ENCODE measurements around the gene COX4I2. TPM values are rescaled to one million over a fixed set of nuclear protein-coding genes. Genes with fewer than 3 reads are reported as not detected.
"Not testable (repeated sequence)": the region's sequence is repeated elsewhere in the genome, so short reads cannot be mapped to it uniquely, and the experiment has no call there.

COX4I2 gene
- total RNA-seq, 1 donor from 2014 or later = 11.3 TPM

- intact Hi-C loops (cut with DNase I) = no loop called here
- no peak for DNase-seq (ENCODE audit: low spot score)
These were observed 3.7 kb downstream of the COX4I2 start for GRCh38 chr20:31641391-31641790.

GRCh38 chr20:31642837-31643236 lies 5.1 kb downstream of the COX4I2 start:
- no peak for DNase-seq (ENCODE audit: low spot score)
- intact Hi-C loops (cut with DNase I) = no loop called here

- intact Hi-C loops (cut with DNase I) = no loop called here
- no peak for DNase-seq (ENCODE audit: low spot score)
These were observed 5.8 kb downstream of the COX4I2 start for GRCh38 chr20:31643522-31643921.

GRCh38 chr20:31644701-31645100 lies 7.0 kb downstream of the COX4I2 start:
- no peak for DNase-seq (ENCODE audit: low spot score)
- intact Hi-C loops (cut with DNase I) = no loop called here

- DNase-seq (ENCODE audit: low spot score); intact Hi-C loops (cut with DNase I): not testable (repeated sequence)
These were observed 10.4 kb downstream of the COX4I2 start for GRCh38 chr20:31648104-31648503.

- intact Hi-C loops (cut with DNase I) = no loop called here
- DNase-seq (ENCODE audit: low spot score) = no peak
These were observed 15.2 kb downstream of the COX4I2 start for GRCh38 chr20:31652917-31653396.

- intact Hi-C loops (cut with DNase I) = no loop called here
- DNase-seq (ENCODE audit: low spot score) = no peak
These were observed 15.8 kb downstream of the COX4I2 start for GRCh38 chr20:31653561-31653960.

GRCh38 chr20:31654534-31654933 lies 16.8 kb downstream of the COX4I2 start:
- DNase-seq (ENCODE audit: low spot score) = no peak
- intact Hi-C loops (cut with DNase I) = no loop called here

- peak; percentile 93 for DNase-seq (ENCODE audit: low spot score)
- intact Hi-C loops (cut with DNase I) = loop anchor here (1.0 to 10.0 kb wide), 2 partner anchors 62 to 173 kb away; no protein-coding TSS in a partner anchor
These were observed 24.1 kb downstream of the COX4I2 start for GRCh38 chr20:31661625-31662371.

- intact Hi-C loops (cut with DNase I) = loop anchor here (10.0 kb wide), 1 partner anchor 172 kb away; no protein-coding TSS in a partner anchor
- DNase-seq (ENCODE audit: low spot score) = no peak
These were observed 24.7 kb downstream of the COX4I2 start for GRCh38 chr20:31662372-31662854.

GRCh38 chr20:31663524-31663837 lies 25.8 kb downstream of the COX4I2 start:
- intact Hi-C loops (cut with DNase I) = loop anchor here (10.0 kb wide), 1 partner anchor 171 kb away; no protein-coding TSS in a partner anchor
- DNase-seq (ENCODE audit: low spot score) = no peak

GRCh38 chr20:31663838-31664695 lies 26.4 kb downstream of the COX4I2 start:
- intact Hi-C loops (cut with DNase I) = loop anchor here (10.0 kb wide), 1 partner anchor 171 kb away; no protein-coding TSS in a partner anchor
- DNase-seq (ENCODE audit: low spot score) = no peak

GRCh38 chr20:31664696-31665354 lies 27.1 kb downstream of the COX4I2 start:
- no peak for DNase-seq (ENCODE audit: low spot score)
- intact Hi-C loops (cut with DNase I) = loop anchor here (10.0 kb wide), 1 partner anchor 170 kb away; no protein-coding TSS in a partner anchor

GRCh38 chr20:31665753-31666152 lies 28.0 kb downstream of the COX4I2 start:
- intact Hi-C loops (cut with DNase I) = loop anchor here (10.0 kb wide), 1 partner anchor 169 kb away; no protein-coding TSS in a partner anchor
- no peak for DNase-seq (ENCODE audit: low spot score)

- intact Hi-C loops (cut with DNase I) = loop anchor here (10.0 kb wide), 1 partner anchor 168 kb away; no protein-coding TSS in a partner anchor
- no peak for DNase-seq (ENCODE audit: low spot score)
These were observed 28.7 kb downstream of the COX4I2 start for GRCh38 chr20:31666258-31667042.

GRCh38 chr20:31667315-31668285 lies 29.9 kb downstream of the COX4I2 start:
- intact Hi-C loops (cut with DNase I) = loop anchor here (10.0 kb wide), 1 partner anchor 167 kb away; no protein-coding TSS in a partner anchor
- DNase-seq (ENCODE audit: low spot score) = no peak

- intact Hi-C loops (cut with DNase I) = loop anchor here (10.0 kb wide), 1 partner anchor 166 kb away; no protein-coding TSS in a partner anchor
These were observed 31.2 kb downstream of the COX4I2 start for GRCh38 chr20:31668944-31669343.

More at GRCh38 chr20:31668944-31669343, 31.2 kb downstream of the COX4I2 start:
- not testable (repeated sequence) for DNase-seq (ENCODE audit: low spot score)

Measured in cardiac septum (tissue), 1 donor.